Stomach (tissue), 9 donors: ENCODE data around the gene MAST4. TPM values are rescaled to one million over a fixed set of nuclear protein-coding genes. Genes with fewer than 3 reads are reported as not detected.

ENCODE experiments used
- DNase-seq, 2 donors: peaks; one replicate each; pipeline versions ENCODE4 v3.0.0 to v3.0.0-alpha.2; 2013 to 2019
- H3K27ac ChIP-seq, 5 donors: fragments of 200-600 bp in 4 of 5; sonication (generic) in 4 of 5; one replicate each; pipeline ENCODE4 v1.5.1; 2013 to 2019; ENCODE audit warnings: mild to moderate bottlenecking in 1 of 5, moderate library complexity in 1 of 5
- H3K27me3 ChIP-seq, 3 donors: fragments of 200-600 bp; sonication (generic); one replicate each; pipeline ENCODE4 v1.5.1; 2017 to 2019; ENCODE audit warnings: mixed run types in 1 of 3
- H3K36me3 ChIP-seq, 4 donors: fragments of 200-600 bp; sonication (generic); 1 replicate in 3 of 4; 2 replicates in 1 of 4; pipeline ENCODE4 v1.5.1; 2016 to 2019
- H3K4me1 ChIP-seq, 4 donors: fragments of 200-600 bp; sonication (generic); one replicate each; pipeline ENCODE4 v1.5.1; 2016 to 2019
- H3K4me3 ChIP-seq, 4 donors: fragments of 200-600 bp; sonication (generic) in 3 of 4; one replicate each; pipeline ENCODE4 v1.5.1; 2016 to 2019; ENCODE audit warnings: mild to moderate bottlenecking in 1 of 4
- H3K9me3 ChIP-seq, 4 donors: fragments of 200-600 bp; sonication (generic); one replicate each; pipeline ENCODE4 v1.5.1; 2016 to 2019
- CTCF ChIP-seq, 7 experiments: fragments of 450-650 bp in 4 of 7; fragments of 200-600 bp in 3 of 7; sonication (generic) in 3 of 7; IDR thresholded peaks; one replicate each; pipeline ENCODE4 v1.5.1; 2016 to 2019; ENCODE audit warnings: antibody characterized with exemption in 7 of 7, control low read depth in 2 of 7, mild to moderate bottlenecking in 1 of 7
- EP300 ChIP-seq: sonication (generic); formaldehyde crosslinking; IDR thresholded peaks from one replicate; pipeline ENCODE4 v1.6.1; 2017; ENCODE audit warnings: antibody characterized with exemption
- POLR2A ChIP-seq, 4 donors: fragments of 450-650 bp; IDR thresholded peaks; one replicate each; pipeline ENCODE4 v1.6.1; 2016; ENCODE audit warnings: antibody characterized with exemption in 4 of 4, control low read depth in 2 of 4, mild to moderate bottlenecking in 1 of 4, moderate library complexity in 1 of 4
- POLR2AphosphoS5 ChIP-seq, 3 donors: sonication (generic); formaldehyde crosslinking; IDR thresholded peaks; one replicate each; pipeline ENCODE4 v1.6.1; 2016; ENCODE audit warnings: antibody characterized with exemption in 3 of 3
- WGBS, 5 donors: extraction: QIAGEN DNeasy Blood & Tissue Kit in 3 of 5; methylation state at CpG; one replicate each; pipeline versions ENCODE4 v1.1.5 to v1.1.7; 2013 to 2018; 5-methylcytosine and 5-hydroxymethylcytosine counted together
- intact Hi-C: fragments of 100-400 bp; cut with DNase I; formaldehyde crosslinking; loops from one replicate; pipeline ENCODE4 v1.15.1; 2023; ENCODE audit warnings: low total_unique reads
- polyA plus RNA-seq, 3 donors: library from polyadenylated mRNA; stranded (reverse); fragments of 200-250 nt; gene quantifications; one replicate each; pipeline ENCODE4 v1.2.3, GENCODE V29; 2013
- total RNA-seq, 5 donors: library from RNA; depleted of rRNA; stranded (reverse); fragments of >200 nt; gene quantifications; one replicate each; pipeline versions ENCODE4 v1.1.0 to v1.2.3, GENCODE V29; 2014 to 2016
- donor health status: healthy with polysubstance abuse.
- donor health status: Bipolar disorder and iron deficiency.
- donor health status: healthy.

The MAST4 gene
- total and polyA plus RNA-seq, 8 donors = 1.5 to 52.5 (median 32.1) TPM

GRCh38 chr5:66658516-66658915 lies 62.3 kb downstream of the MAST4 start:
- no peak overlapping the region for H3K27ac ChIP-seq
- H3K27me3 ChIP-seq = no peaks in the 10 kb centered on the region
- H3K36me3 ChIP-seq = no peaks in the 10 kb centered on the region
- DNase-seq = no peak
- intact Hi-C loops = no loop called here
- WGBS, 5 donors = 53 to 80% (median 61%) methylated on average over 2 of the region's 2 CpGs
- H3K4me1 ChIP-seq = peaks cover 0 to 10% (median 0%) of the 10 kb centered on the region in 4 donors
- H3K4me3 ChIP-seq = no peak overlapping the region
- TF ChIP-seq CTCF (IDR thresholded peaks at IDR 0.05) = no peak
- TF ChIP-seq POLR2AphosphoS5 (IDR thresholded peaks at IDR 0.05) = no peak
- no peak for TF ChIP-seq POLR2A (IDR thresholded peaks at IDR 0.05)
- no peak for TF ChIP-seq EP300
- H3K9me3 ChIP-seq = no peaks in the 10 kb centered on the region

- no peak overlapping the region for H3K27ac ChIP-seq
- H3K4me1 ChIP-seq = peaks cover 0 to 10% (median 0%) of the 10 kb centered on the region in 4 donors
- H3K27me3 ChIP-seq = no peaks in the 10 kb centered on the region
- TF ChIP-seq CTCF (IDR thresholded peaks at IDR 0.05) (no peak), POLR2A (IDR thresholded peaks at IDR 0.05) (no peak), POLR2AphosphoS5 (IDR thresholded peaks at IDR 0.05) (no peak), EP300 (no peak)
- DNase-seq = no peak
- no peaks in the 10 kb centered on the region for H3K36me3 ChIP-seq
- intact Hi-C loops = no loop called here
- 83 to 94% (median 89%) methylated on average over 3 of the region's 3 CpGs for WGBS, 5 donors
- H3K9me3 ChIP-seq = no peaks in the 10 kb centered on the region
- no peak overlapping the region for H3K4me3 ChIP-seq
These were observed 63.6 kb downstream of the MAST4 start for GRCh38 chr5:66659780-66660179.

- intact Hi-C loops = no loop called here
- 44 to 68% (median 54%) methylated on average over 1 of the region's 1 CpG for WGBS, 5 donors
- H3K4me1 ChIP-seq = peaks cover 0 to 10% (median 0%) of the 10 kb centered on the region in 4 donors
These were observed 64.2 kb downstream of the MAST4 start for GRCh38 chr5:66660396-66660795.

GRCh38 chr5:66661149-66661548 lies 65.0 kb downstream of the MAST4 start:
- WGBS, 5 donors = 63 to 70% (median 66%) methylated on average over 3 of the region's 3 CpGs
- H3K4me1 ChIP-seq = peaks cover 0 to 10% (median 0%) of the 10 kb centered on the region in 4 donors

More at GRCh38 chr5:66660396-66660795, 64.2 kb downstream of the MAST4 start:
- H3K27ac ChIP-seq = no peak overlapping the region
- H3K36me3 ChIP-seq = no peaks in the 10 kb centered on the region
- H3K4me3 ChIP-seq = no peak overlapping the region
- DNase-seq = no peak
- no peaks in the 10 kb centered on the region for H3K27me3 ChIP-seq
- no peaks in the 10 kb centered on the region for H3K9me3 ChIP-seq
- TF ChIP-seq POLR2AphosphoS5 (IDR thresholded peaks at IDR 0.05) (no peak), EP300 (no peak), CTCF (IDR thresholded peaks at IDR 0.05) (no peak), POLR2A (IDR thresholded peaks at IDR 0.05) (no peak)

GRCh38 chr5:66666778-66667177 lies 70.6 kb downstream of the MAST4 start:
- no peaks in the 10 kb centered on the region for H3K9me3 ChIP-seq
- TF ChIP-seq POLR2AphosphoS5 (IDR thresholded peaks at IDR 0.05) (no peak), CTCF (IDR thresholded peaks at IDR 0.05) (no peak), POLR2A (IDR thresholded peaks at IDR 0.05) (no peak)
- no peak overlapping the region for H3K27ac ChIP-seq
- 35 to 67% (median 46%) methylated on average over 3 of the region's 3 CpGs for WGBS, 5 donors
- DNase-seq = peak; percentile 40 to 80
- H3K4me3 ChIP-seq = no peak overlapping the region
- no peaks in the 10 kb centered on the region for H3K36me3 ChIP-seq
- H3K27me3 ChIP-seq = no peaks in the 10 kb centered on the region
- intact Hi-C loops = no loop called here
- peaks cover 0 to 7% (median 0%) of the 10 kb centered on the region in 4 donors for H3K4me1 ChIP-seq

More at GRCh38 chr5:66661149-66661548, 65.0 kb downstream of the MAST4 start:
- TF ChIP-seq POLR2AphosphoS5 (IDR thresholded peaks at IDR 0.05) (peak in 1 of 3 donors; percentile 42), POLR2A (IDR thresholded peaks at IDR 0.05) (no peak)
- no peaks in the 10 kb centered on the region for H3K9me3 ChIP-seq
- no peak overlapping the region for H3K4me3 ChIP-seq
- DNase-seq = peak in 1 of 2 donors; percentile 40
- intact Hi-C loops = no loop called here
- no peaks in the 10 kb centered on the region for H3K36me3 ChIP-seq
- H3K27me3 ChIP-seq = no peaks in the 10 kb centered on the region
- no peak overlapping the region for H3K27ac ChIP-seq
